BLaER1 treated with 17β-estradiol and CSF1 and Interleukin-3, amounts not matched to agents 10 nM and 100 nM (cell line): Measurements from ENCODE around the gene ZNF24.

ENCODE experiments used
- H3K27ac ChIP-seq, 11 experiments: shearing (Covaris generic); formaldehyde crosslinking; 2 replicates each; pipeline ENCODE4 v1.8.1; 2022
- H3K27me3 ChIP-seq, 11 experiments: shearing (Covaris generic); formaldehyde crosslinking; 2 replicates each; pipeline ENCODE4 v1.8.1; 2022
- H3K36me3 ChIP-seq, 11 experiments: shearing (Covaris generic); formaldehyde crosslinking; 2 replicates each; pipeline ENCODE4 v1.8.1; 2022
- H3K4me1 ChIP-seq, 10 experiments: shearing (Covaris generic); formaldehyde crosslinking; 2 replicates each; pipeline ENCODE4 v1.8.1; 2022
- H3K4me2 ChIP-seq, 11 experiments: shearing (Covaris generic); formaldehyde crosslinking; 2 replicates each; pipeline ENCODE4 v1.8.1; 2022
- H3K4me3 ChIP-seq, 10 experiments: shearing (Covaris generic); formaldehyde crosslinking; 2 replicates each; pipeline ENCODE4 v1.8.1; 2022
- H3K9ac ChIP-seq, 11 experiments: shearing (Covaris generic); formaldehyde crosslinking; 2 replicates each; pipeline ENCODE4 v1.8.1; 2022
- H3K9me3 ChIP-seq, 11 experiments: shearing (Covaris generic); formaldehyde crosslinking; replicated peaks in 1 of 11; 2 replicates each; pipeline ENCODE4 v1.8.1; 2022
- H4K20me1 ChIP-seq, 11 experiments: shearing (Covaris generic); formaldehyde crosslinking; 2 replicates each; pipeline ENCODE4 v1.8.1; 2022
- Cebpa-rat ChIP-seq, 11 experiments: shearing (Covaris generic); IDR thresholded peaks; 2 replicates each; pipeline ENCODE4 v1.8.1; 2022

The ZNF24 gene

GRCh38 chr18:35378574-35378896 lies 34.3 kb upstream of the ZNF24 start:
- no peak for TF ChIP-seq Cebpa-rat (IDR thresholded peaks at IDR 0.05)
- H3K9me3 ChIP-seq: peaks cover 0 to 12% (median 0%) of the 10 kb centered on the region in 11 experiments; a peak in 5 of 22 replicates
- H3K4me3 ChIP-seq: no peak overlapping the region
- H3K27me3 ChIP-seq: peaks cover 0 to 14% (median 10%) of the 10 kb centered on the region in 11 experiments; a peak in 17 of 22 replicates
- H3K4me2 ChIP-seq: peak overlapping the region in 1 of 11 experiments; percentile 93; a peak in 1 of 22 replicates
- H4K20me1 ChIP-seq: no peaks in the 10 kb centered on the region
- H3K36me3 ChIP-seq: no peaks in the 10 kb centered on the region
- peaks cover 0 to 26% (median 16%) of the 10 kb centered on the region in 10 experiments; a peak in 15 of 20 replicates for H3K4me1 ChIP-seq
- H3K9ac ChIP-seq: no peak overlapping the region
- H3K27ac ChIP-seq: no peak overlapping the region

- Histone ChIP-seq H3K4me3 (no peak overlapping the region), H3K27ac (no peak overlapping the region), H3K36me3 (no peaks in the 10 kb centered on the region), H3K4me2 (peak overlapping the region in 10 of 11 experiments; percentile 85 to 97 (median 94); a peak in 16 of 22 replicates), H3K9ac (no peak overlapping the region), H3K27me3 (peaks cover 0 to 14% (median 10%) of the 10 kb centered on the region in 11 experiments; a peak in 17 of 22 replicates), H3K4me1 (peaks cover 0 to 26% (median 16%) of the 10 kb centered on the region in 10 experiments; a peak in 15 of 20 replicates), H4K20me1 (no peaks in the 10 kb centered on the region), H3K9me3 (peaks cover 0 to 12% (median 0%) of the 10 kb centered on the region in 11 experiments; a peak in 5 of 22 replicates)
- TF ChIP-seq Cebpa-rat (IDR thresholded peaks at IDR 0.05): no peak
Observed at GRCh38 chr18:35377875-35378573, 33.8 kb upstream of the ZNF24 start.

- no peaks in the 10 kb centered on the region for H3K36me3 ChIP-seq
- no peak for TF ChIP-seq Cebpa-rat (IDR thresholded peaks at IDR 0.05)
- peak within 1 kb of the TSS; percentile 71 to 88 (median 76) for H3K4me3 ChIP-seq
- peak within 1 kb of the TSS; percentile 85 to 97 (median 94) for H3K4me2 ChIP-seq
- peak within 1 kb of the TSS; percentile 44 to 82 (median 57); a peak in 20 of 22 replicates for H3K27ac ChIP-seq
- peaks cover 0 to 7% (median 0%) of the 10 kb centered on the region in 11 experiments; a peak in 5 of 22 replicates for H3K9me3 ChIP-seq
- H3K4me1 ChIP-seq: peaks cover 0 to 26% (median 16%) of the 10 kb centered on the region in 10 experiments; a peak in 15 of 20 replicates
- peaks cover 0 to 14% (median 10%) of the 10 kb centered on the region in 11 experiments; a peak in 17 of 22 replicates for H3K27me3 ChIP-seq
- H3K9ac ChIP-seq: peak within 1 kb of the TSS; percentile 58 to 86 (median 73)
- H4K20me1 ChIP-seq: no peaks in the 10 kb centered on the region
Observed at GRCh38 chr18:35376742-35377695, 32.8 kb upstream of the ZNF24 start, which contains the start of gene ZNF396. ZNF396 (minus strand) TSS chr18:35377337; CDS start chr18:35374292, 3,045 bp downstream.

GRCh38 chr18:35376393-35376741 lies 32.1 kb upstream of the ZNF24 start:
- TF ChIP-seq Cebpa-rat (IDR thresholded peaks at IDR 0.05): no peak
- Histone ChIP-seq H3K27me3 (peaks cover 0 to 14% (median 10%) of the 10 kb centered on the region in 11 experiments; a peak in 17 of 22 replicates), H3K4me1 (peaks cover 0 to 26% (median 16%) of the 10 kb centered on the region in 10 experiments; a peak in 15 of 20 replicates), H3K9me3 (peaks cover 0 to under 1% (median 0%) of the 10 kb centered on the region in 11 experiments; a peak in 1 of 22 replicates), H3K4me2 (peak overlapping the region; percentile 85 to 97 (median 94)), H3K36me3 (no peaks in the 10 kb centered on the region), H4K20me1 (no peaks in the 10 kb centered on the region), H3K27ac (peak overlapping the region in 8 of 11 experiments; percentile 44 to 82 (median 60); a peak in 11 of 22 replicates), H3K4me3 (peak overlapping the region; percentile 71 to 88 (median 76)), H3K9ac (peak overlapping the region; percentile 58 to 86 (median 73))

GRCh38 chr18:35374708-35375107 lies 30.5 kb upstream of the ZNF24 start:
- H3K4me2 ChIP-seq: no peak overlapping the region
- H4K20me1 ChIP-seq: no peaks in the 10 kb centered on the region
- H3K36me3 ChIP-seq: no peaks in the 10 kb centered on the region
- peaks cover 0 to 14% (median 10%) of the 10 kb centered on the region in 11 experiments; a peak in 17 of 22 replicates for H3K27me3 ChIP-seq
- no peak overlapping the region for H3K9ac ChIP-seq
- peaks cover 0 to 26% (median 16%) of the 10 kb centered on the region in 10 experiments; a peak in 15 of 20 replicates for H3K4me1 ChIP-seq
- H3K27ac ChIP-seq: no peak overlapping the region
- no peaks in the 10 kb centered on the region for H3K9me3 ChIP-seq
- no peak overlapping the region for H3K4me3 ChIP-seq
- TF ChIP-seq Cebpa-rat (IDR thresholded peaks at IDR 0.05): no peak

GRCh38 chr18:35371412-35372195 lies 27.4 kb upstream of the ZNF24 start:
- Histone ChIP-seq H4K20me1 (no peaks in the 10 kb centered on the region), H3K36me3 (no peaks in the 10 kb centered on the region), H3K9ac (no peak overlapping the region), H3K4me1 (peaks cover 0 to 7% (median 5%) of the 10 kb centered on the region in 10 experiments; a peak in 15 of 20 replicates), H3K9me3 (no peaks in the 10 kb centered on the region), H3K4me2 (no peak overlapping the region), H3K27me3 (peaks cover 0 to 7% (median 6%) of the 10 kb centered on the region in 11 experiments; a peak in 17 of 22 replicates), H3K4me3 (no peak overlapping the region), H3K27ac (no peak overlapping the region)
- TF ChIP-seq Cebpa-rat (IDR thresholded peaks at IDR 0.05): no peak

- H3K9me3 ChIP-seq: no peaks in the 10 kb centered on the region
- H3K27me3 ChIP-seq: no peaks in the 10 kb centered on the region
- H3K27ac ChIP-seq: no peak overlapping the region
- H3K4me2 ChIP-seq: no peak overlapping the region
- peaks cover 0 to 7% (median 0%) of the 10 kb centered on the region in 10 experiments; a peak in 1 of 20 replicates for H3K4me1 ChIP-seq
- H3K36me3 ChIP-seq: no peaks in the 10 kb centered on the region
- no peak overlapping the region for H3K4me3 ChIP-seq
- no peak for TF ChIP-seq Cebpa-rat (IDR thresholded peaks at IDR 0.05)
- no peak overlapping the region for H3K9ac ChIP-seq
- no peaks in the 10 kb centered on the region for H4K20me1 ChIP-seq
Observed at GRCh38 chr18:35369126-35369525, 24.9 kb upstream of the ZNF24 start.

- H3K4me3 ChIP-seq: no peak overlapping the region
- no peak overlapping the region for H3K4me2 ChIP-seq
- no peaks in the 10 kb centered on the region for H3K9me3 ChIP-seq
- H3K27me3 ChIP-seq: no peaks in the 10 kb centered on the region
- H4K20me1 ChIP-seq: no peaks in the 10 kb centered on the region
- no peak for TF ChIP-seq Cebpa-rat (IDR thresholded peaks at IDR 0.05)
- H3K4me1 ChIP-seq: peaks cover 0 to 7% (median 0%) of the 10 kb centered on the region in 10 experiments; a peak in 1 of 20 replicates
- H3K27ac ChIP-seq: no peak overlapping the region
- no peak overlapping the region for H3K9ac ChIP-seq
- H3K36me3 ChIP-seq: no peaks in the 10 kb centered on the region
Observed at GRCh38 chr18:35368595-35368994, 24.4 kb upstream of the ZNF24 start.
